ENCODE results near the gene SH3BP4.

The SH3BP4 gene

GRCh38 chr2:234967201-234967869 lies 15.5 kb downstream of the SH3BP4 start:
- peaks cover 3% of the 10 kb centered on the region; the same call in 1 of the 2 replicates for H3K36me3 ChIP-seq (ENCODE audit: insufficient read depth, low read length)
- TF ChIP-seq FOXP2 (optimal IDR thresholded peaks at IDR 0.05; ENCODE audit: control extremely low read depth, extremely low read length, insufficient read depth) (no peak), EZH2 (IDR thresholded peaks at IDR 0.05) (no peak), POLR2AphosphoS5 (IDR thresholded peaks at IDR 0.05; ENCODE audit: borderline replicate concordance, low read depth, low read length) (no peak)
- H3K27ac ChIP-seq = no peak overlapping the region
- no peak overlapping the region for H3K9ac ChIP-seq (ENCODE audit: insufficient read length)
- H3K4me3 ChIP-seq = no peak overlapping the region
- DNase-seq (ENCODE audit: low read depth, low spot score) = no peak
- H3K9me3 ChIP-seq (ENCODE audit: low read depth, low read length) = no peaks in the 10 kb centered on the region; the same call in 1 of the 2 replicates

GRCh38 chr2:234967870-234968208 lies 16.0 kb downstream of the SH3BP4 start:
- Histone ChIP-seq H3K36me3 (ENCODE audit: insufficient read depth, low read length) (peaks cover 3% of the 10 kb centered on the region; the same call in 1 of the 2 replicates), H3K4me3 (peak overlapping the region; percentile 69), H3K9ac (ENCODE audit: insufficient read length) (no peak overlapping the region), H3K27ac (no peak overlapping the region), H3K9me3 (ENCODE audit: low read depth, low read length) (no peaks in the 10 kb centered on the region; the same call in 1 of the 2 replicates)
- TF ChIP-seq FOXP2 (optimal IDR thresholded peaks at IDR 0.05; ENCODE audit: control extremely low read depth, extremely low read length, insufficient read depth) (no peak), EZH2 (IDR thresholded peaks at IDR 0.05) (no peak), POLR2AphosphoS5 (IDR thresholded peaks at IDR 0.05; ENCODE audit: borderline replicate concordance, low read depth, low read length) (no peak)
- DNase-seq (ENCODE audit: low read depth, low spot score) = no peak

- no peak overlapping the region for H3K9ac ChIP-seq (ENCODE audit: insufficient read length)
- H3K36me3 ChIP-seq (ENCODE audit: insufficient read depth, low read length) = peaks cover 3% of the 10 kb centered on the region; the same call in 1 of the 2 replicates
- DNase-seq (ENCODE audit: low read depth, low spot score) = no peak
Measured at GRCh38 chr2:234968631-234969305, 17.0 kb downstream of the SH3BP4 start.

GRCh38 chr2:234969306-234970098 lies 17.7 kb downstream of the SH3BP4 start:
- Histone ChIP-seq H3K9me3 (ENCODE audit: low read depth, low read length) (no peaks in the 10 kb centered on the region), H3K36me3 (ENCODE audit: insufficient read depth, low read length) (peaks cover 3% of the 10 kb centered on the region; the same call in 1 of the 2 replicates), H3K4me3 (peak overlapping the region; percentile 69), H3K9ac (ENCODE audit: insufficient read length) (peak overlapping the region; percentile 3), H3K27ac (no peak overlapping the region; the same call in 1 of the 2 replicates)
- no peak for DNase-seq (ENCODE audit: low read depth, low spot score)
- no peak for TF ChIP-seq POLR2AphosphoS5 (IDR thresholded peaks at IDR 0.05; ENCODE audit: borderline replicate concordance, low read depth, low read length)
- no peak for TF ChIP-seq FOXP2 (optimal IDR thresholded peaks at IDR 0.05; ENCODE audit: control extremely low read depth, extremely low read length, insufficient read depth)
- TF ChIP-seq EZH2 (IDR thresholded peaks at IDR 0.05) = no peak

More at GRCh38 chr2:234968631-234969305, 17.0 kb downstream of the SH3BP4 start:
- Histone ChIP-seq H3K27ac (no peak overlapping the region), H3K9me3 (ENCODE audit: low read depth, low read length) (no peaks in the 10 kb centered on the region), H3K4me3 (peak overlapping the region; percentile 69)
- no peak for TF ChIP-seq EZH2 (IDR thresholded peaks at IDR 0.05)
- no peak for TF ChIP-seq POLR2AphosphoS5 (IDR thresholded peaks at IDR 0.05; ENCODE audit: borderline replicate concordance, low read depth, low read length)
- TF ChIP-seq FOXP2 (optimal IDR thresholded peaks at IDR 0.05; ENCODE audit: control extremely low read depth, extremely low read length, insufficient read depth) = no peak

- Histone ChIP-seq H3K9me3 (ENCODE audit: low read depth, low read length) (no peaks in the 10 kb centered on the region), H3K36me3 (ENCODE audit: insufficient read depth, low read length) (peaks cover 3% of the 10 kb centered on the region; the same call in 1 of the 2 replicates), H3K27ac (no peak overlapping the region), H3K9ac (ENCODE audit: insufficient read length) (no peak overlapping the region), H3K4me3 (peak overlapping the region; percentile 69)
- TF ChIP-seq POLR2AphosphoS5 (IDR thresholded peaks at IDR 0.05; ENCODE audit: borderline replicate concordance, low read depth, low read length) (no peak), FOXP2 (optimal IDR thresholded peaks at IDR 0.05; ENCODE audit: control extremely low read depth, extremely low read length, insufficient read depth) (no peak), EZH2 (IDR thresholded peaks at IDR 0.05) (no peak)
- no peak for DNase-seq (ENCODE audit: low read depth, low spot score)
Measured at GRCh38 chr2:234970099-234970440, 18.3 kb downstream of the SH3BP4 start.

- no peak for DNase-seq (ENCODE audit: low read depth, low spot score)
- H3K4me3 ChIP-seq = no peak overlapping the region
- H3K9ac ChIP-seq (ENCODE audit: insufficient read length) = no peak overlapping the region
- TF ChIP-seq POLR2AphosphoS5 (IDR thresholded peaks at IDR 0.05; ENCODE audit: borderline replicate concordance, low read depth, low read length) (peak; percentile 41; the same call in 1 of the 2 replicates), FOXP2 (optimal IDR thresholded peaks at IDR 0.05; ENCODE audit: control extremely low read depth, extremely low read length, insufficient read depth) (no peak)
- H3K27ac ChIP-seq = no peak overlapping the region
- H3K36me3 ChIP-seq (ENCODE audit: insufficient read depth, low read length) = peaks cover 3% of the 10 kb centered on the region; the same call in 1 of the 2 replicates
- no peaks in the 10 kb centered on the region for H3K9me3 ChIP-seq (ENCODE audit: low read depth, low read length)
Measured at GRCh38 chr2:234970477-234970882, 18.7 kb downstream of the SH3BP4 start.

GRCh38 chr2:234971496-234971895 lies 19.7 kb downstream of the SH3BP4 start:
- TF ChIP-seq POLR2AphosphoS5 (IDR thresholded peaks at IDR 0.05; ENCODE audit: borderline replicate concordance, low read depth, low read length) = no peak
- no peak for TF ChIP-seq FOXP2 (optimal IDR thresholded peaks at IDR 0.05; ENCODE audit: control extremely low read depth, extremely low read length, insufficient read depth)
- TF ChIP-seq EZH2 (IDR thresholded peaks at IDR 0.05) = no peak

GRCh38 chr2:234973008-234973407 lies 21.2 kb downstream of the SH3BP4 start:
- Histone ChIP-seq H3K36me3 (ENCODE audit: insufficient read depth, low read length) (peaks cover 3% of the 10 kb centered on the region; the same call in 1 of the 2 replicates), H3K9me3 (ENCODE audit: low read depth, low read length) (no peaks in the 10 kb centered on the region), H3K9ac (ENCODE audit: insufficient read length) (no peak overlapping the region), H3K4me3 (no peak overlapping the region), H3K27ac (no peak overlapping the region)
- no peak for DNase-seq (ENCODE audit: low read depth, low spot score)
- TF ChIP-seq FOXP2 (optimal IDR thresholded peaks at IDR 0.05; ENCODE audit: control extremely low read depth, extremely low read length, insufficient read depth) (no peak), POLR2AphosphoS5 (IDR thresholded peaks at IDR 0.05; ENCODE audit: borderline replicate concordance, low read depth, low read length) (no peak), EZH2 (IDR thresholded peaks at IDR 0.05) (no peak)

More at GRCh38 chr2:234971496-234971895, 19.7 kb downstream of the SH3BP4 start:
- DNase-seq (ENCODE audit: low read depth, low spot score) = no peak
- no peak overlapping the region for H3K27ac ChIP-seq
- no peak overlapping the region for H3K9ac ChIP-seq (ENCODE audit: insufficient read length)
- no peaks in the 10 kb centered on the region for H3K9me3 ChIP-seq (ENCODE audit: low read depth, low read length)
- no peak overlapping the region for H3K4me3 ChIP-seq
- peaks cover 3% of the 10 kb centered on the region; the same call in 1 of the 2 replicates for H3K36me3 ChIP-seq (ENCODE audit: insufficient read depth, low read length)
